ENCODE data around the gene CCDC169. TPM values are rescaled to one million over a fixed set of nuclear protein-coding genes. Genes with fewer than 3 reads are reported as not detected.

Gene CCDC169
- total RNA-seq, 1 experiment from 2014 or later = 6.5 TPM

- Histone ChIP-seq H3F3A (ENCODE audit: insufficient read depth, low read depth) (0 out of 2 replicates have a peak, but pooled peaks cover 4% of the 10 kb centered on the region), H3K9me3 (ENCODE audit: insufficient read depth, low read depth) (0 out of 2 replicates have a peak, but pooled peaks cover 3% of the 10 kb centered on the region), H3K27ac (peak overlapping the region; percentile 69), H3K4me2 (peak overlapping the region; percentile 57), H3K9me2 (ENCODE audit: insufficient read depth) (no peaks in the 10 kb centered on the region), H3K4me1 (replicated peaks; ENCODE audit: insufficient read depth) (peaks cover 23% of the 10 kb centered on the region), H3K4me3 (no peak overlapping the region), H3K79me2 (ENCODE audit: low read depth) (no peaks in the 10 kb centered on the region), H4K20me1 (ENCODE audit: insufficient read depth) (no peaks in the 10 kb centered on the region), H2AFZ (no peak overlapping the region), H3K27me3 (ENCODE audit: insufficient read depth, low read depth) (no peaks in the 10 kb centered on the region), H3K36me3 (ENCODE audit: low read depth) (no peaks in the 10 kb centered on the region)
- DNase-seq = peak; percentile 57 to 80
- ChIA-PET CTCF (no interaction called here), POLR2A (ENCODE audit: unreplicated experiment) (interaction anchor here (0.6 to 0.7 kb wide), 2 partner anchors 11 to 30 kb away, joined by 7 to 11 read pairs; no protein-coding TSS in a partner anchor)
- TF ChIP-seq CTCF (conservative IDR thresholded peaks at IDR 0.05) (no peak), EZH2 (IDR thresholded peaks at IDR 0.05; ENCODE audit: low read depth) (no peak)
- no TSS peak for BruUV-seq (replicated peaks)
- intact Hi-C loops (cut with micrococcal nuclease; ENCODE audit: unreplicated experiment) = loop anchor here (2.0 kb wide), 1 partner anchor 31 kb away; no protein-coding TSS in a partner anchor
Measured at GRCh38 chr13:36193151-36193855, 104.3 kb downstream of the CCDC169 start.

GRCh38 chr13:36192166-36192565 is 105.4 kb downstream of the CCDC169 start:
- Histone ChIP-seq H3K36me3 (ENCODE audit: low read depth) (no peaks in the 10 kb centered on the region), H2AFZ (no peak overlapping the region), H3K27ac (peak overlapping the region; percentile 69; the same call in 1 of the 2 replicates), H3K4me3 (no peak overlapping the region), H4K20me1 (ENCODE audit: insufficient read depth) (no peaks in the 10 kb centered on the region), H3K9me2 (ENCODE audit: insufficient read depth) (no peaks in the 10 kb centered on the region), H3K79me2 (ENCODE audit: low read depth) (no peaks in the 10 kb centered on the region), H3K27me3 (ENCODE audit: insufficient read depth, low read depth) (no peaks in the 10 kb centered on the region), H3K4me1 (replicated peaks; ENCODE audit: insufficient read depth) (peaks cover 23% of the 10 kb centered on the region), H3K9me3 (ENCODE audit: insufficient read depth, low read depth) (0 out of 2 replicates have a peak, but pooled peaks cover 3% of the 10 kb centered on the region), H3F3A (ENCODE audit: insufficient read depth, low read depth) (0 out of 2 replicates have a peak, but pooled peaks cover 4% of the 10 kb centered on the region), H3K4me2 (no peak overlapping the region)
- intact Hi-C loops (cut with micrococcal nuclease; ENCODE audit: unreplicated experiment) = loop anchor here (2.0 kb wide), 1 partner anchor 29 kb away; no protein-coding TSS in a partner anchor
- DNase-seq = no peak
- ChIA-PET POLR2A (ENCODE audit: unreplicated experiment) (no interaction called here), CTCF (no interaction called here)
- TF ChIP-seq CTCF (conservative IDR thresholded peaks at IDR 0.05) (no peak), EZH2 (IDR thresholded peaks at IDR 0.05; ENCODE audit: low read depth) (no peak)
- BruUV-seq (replicated peaks) = no TSS peak

GRCh38 chr13:36190771-36191170 is 106.8 kb downstream of the CCDC169 start:
- Histone ChIP-seq H4K20me1 (ENCODE audit: insufficient read depth) (no peaks in the 10 kb centered on the region), H3K36me3 (ENCODE audit: low read depth) (no peaks in the 10 kb centered on the region), H3K27me3 (ENCODE audit: insufficient read depth, low read depth) (no peaks in the 10 kb centered on the region), H3K27ac (no peak overlapping the region), H3K4me1 (replicated peaks; ENCODE audit: insufficient read depth) (peaks cover 23% of the 10 kb centered on the region), H3K4me3 (no peak overlapping the region), H3K9me2 (ENCODE audit: insufficient read depth) (no peaks in the 10 kb centered on the region), H3F3A (ENCODE audit: insufficient read depth, low read depth) (0 out of 2 replicates have a peak, but pooled peaks cover 4% of the 10 kb centered on the region), H2AFZ (no peak overlapping the region), H3K4me2 (no peak overlapping the region), H3K79me2 (ENCODE audit: low read depth) (no peaks in the 10 kb centered on the region), H3K9me3 (ENCODE audit: insufficient read depth, low read depth) (0 out of 2 replicates have a peak, but pooled peaks cover 3% of the 10 kb centered on the region)
- BruUV-seq (replicated peaks) = no TSS peak
- intact Hi-C loops (cut with micrococcal nuclease; ENCODE audit: unreplicated experiment) = no loop called here
- TF ChIP-seq CTCF (conservative IDR thresholded peaks at IDR 0.05) = no peak
- no peak for TF ChIP-seq EZH2 (IDR thresholded peaks at IDR 0.05; ENCODE audit: low read depth)
- CTCF ChIA-PET = no interaction called here
- DNase-seq = no peak
- POLR2A ChIA-PET (ENCODE audit: unreplicated experiment) = no interaction called here

All from PC-9 (cell line).